GM12878 (cell line): Measurements from ENCODE around the gene DCP1A. TPM values are rescaled to one million over a fixed set of nuclear protein-coding genes. Genes with fewer than 3 reads are reported as not detected.

Experiments
- ATAC-seq: fragments of 200-7000 bp; cut with Tn5 transposase; 3 replicates; pipeline ENCODE4 v1.9.1; 2020; ENCODE audit warnings: mild to moderate bottlenecking, moderate library complexity
- BruUV-seq: library from RNA; stranded (reverse); fragments of 400-500 nt; replicated peaks from 2 replicates; lab custom pipeline; 2021; lab: Mats Ljungman, UMichigan
- CTCF ChIA-PET: fragments of 300-600 bp; sonication (Branson Sonifier 250); formaldehyde crosslinking; extraction: SDS; loops from one replicate; lab custom pipeline; 2021; ENCODE audit warnings: inconsistent platforms; lab: Yijun Ruan, JAX
- POLR2A ChIA-PET: fragments of 350-600 bp; formaldehyde crosslinking; extraction: SDS; loops from one replicate; lab custom pipeline; 2021; ENCODE audit warnings: inconsistent platforms; lab: Charles Lee
- RAD21 ChIA-PET: fragments of 300-600 bp; sonication (Branson Sonifier 250); formaldehyde crosslinking; loops from one replicate; lab custom pipeline; 2023; ENCODE audit warnings: antibody characterized with exemption; ENCODE audit not compliant: unreplicated experiment; lab: Charles Lee
- SMC1A ChIA-PET: fragments of 300-600 bp; sonication (Branson Sonifier 250); formaldehyde crosslinking; loops from one replicate; lab custom pipeline; 2023; ENCODE audit not compliant: unreplicated experiment, uncharacterized antibody; lab: Charles Lee
- DNase-seq: peaks from one replicate; pipeline ENCODE4 v3.0.0-alpha.2; 2011; ENCODE audit warnings: low read depth, low spot score
- FAIRE-seq: peaks from 3 replicates; lab custom pipeline; 2011; peaks lifted over from hg19 to GRCh38; lab: Jason Lieb, UNC
- H2AFZ ChIP-seq: 2 replicates; pipeline ENCODE4 v1.6.0; 2011; ENCODE audit warnings: low read depth, low read length, control low read depth; ENCODE audit not compliant: control insufficient read depth
- H3K27ac ChIP-seq: 2 replicates; pipeline ENCODE4 v1.5.1; 2011; ENCODE audit warnings: control low read depth; ENCODE audit not compliant: control insufficient read depth, insufficient read depth
- H3K27me3 ChIP-seq, 2 experiments: replicated peaks in 1 of 2; 2 replicates each; pipeline versions ENCODE4 v1.6.0 to v1.6.1; 2011; ENCODE audit warnings: low read length in 1 of 2; ENCODE audit not compliant: control insufficient read depth in 2 of 2, insufficient read depth in 2 of 2
- H3K36me3 ChIP-seq, 2 experiments: 2 replicates each; pipeline ENCODE4 v1.5.1; 2011; ENCODE audit warnings: low read length in 1 of 2; ENCODE audit not compliant: control insufficient read depth in 2 of 2, insufficient read depth in 2 of 2
- H3K4me1 ChIP-seq: 2 replicates; pipeline ENCODE4 v1.6.1; 2011; ENCODE audit warnings: mild to moderate bottlenecking, low read length, moderate library complexity, mixed read lengths; ENCODE audit not compliant: control insufficient read depth, insufficient read depth
- H3K4me2 ChIP-seq: 2 replicates; pipeline ENCODE4 v1.6.0; 2011; ENCODE audit warnings: control low read depth; ENCODE audit not compliant: control insufficient read depth, insufficient read depth
- H3K4me3 ChIP-seq: fragments of 200-600 bp; sonication (generic); 2 replicates; pipeline ENCODE4 v1.5.1; 2016
- H3K79me2 ChIP-seq: 2 replicates; pipeline ENCODE4 v1.6.0; 2011; ENCODE audit warnings: low read length; ENCODE audit not compliant: control insufficient read depth, insufficient read depth
- H3K9ac ChIP-seq: 2 replicates; pipeline ENCODE4 v1.8.0; 2011; ENCODE audit warnings: low read length, control low read depth, mixed read lengths; ENCODE audit not compliant: control insufficient read depth, insufficient read depth
- H3K9me3 ChIP-seq: replicated peaks from 3 replicates; pipeline ENCODE4 v1.5.1; 2011; ENCODE audit warnings: mild to moderate bottlenecking, low read length; ENCODE audit not compliant: control insufficient read depth, insufficient read depth
- H4K20me1 ChIP-seq: 2 replicates; pipeline ENCODE4 v1.6.0; 2011; ENCODE audit not compliant: control insufficient read depth, insufficient read depth
- ASH2L ChIP-seq: fragments of 300-600, 200-600 bp; sonication (generic); IDR thresholded peaks from 2 replicates; pipeline ENCODE4 v1.6.1; 2017; ENCODE audit warnings: low read depth, mild to moderate bottlenecking, borderline replicate concordance
- EP300 ChIP-seq, 2 experiments: fragments of 150-350 bp in 1 of 2; IDR thresholded peaks; 2 replicates each; pipeline ENCODE4 v1.6.1; 2011 to 2012; ENCODE audit warnings: low read depth in 2 of 2, low read length in 2 of 2, borderline replicate concordance in 1 of 2, improper control_type of control experiment in 1 of 2, inconsistent platforms in 1 of 2; ENCODE audit not compliant: control insufficient read depth in 1 of 2
- FOS ChIP-seq: IDR thresholded peaks from 3 replicates; pipeline ENCODE4 v1.6.1; 2011; ENCODE audit warnings: borderline replicate concordance; ENCODE audit not compliant: insufficient read length; ENCODE audit errors: extremely low read depth
- GATAD2B ChIP-seq: fragments of 450-650 bp; conservative IDR thresholded peaks from 2 replicates; pipeline ENCODE4 v1.6.1; 2017; ENCODE audit warnings: low read depth, mild to moderate bottlenecking, moderate library complexity
- SMARCA5 ChIP-seq: fragments of 450-650 bp; IDR thresholded peaks from 2 replicates; pipeline ENCODE4 v1.6.1; 2017; ENCODE audit warnings: mild to moderate bottlenecking
- SUPT20H ChIP-seq: IDR thresholded peaks from 2 replicates; pipeline ENCODE4 v1.6.1; 2011; ENCODE audit warnings: low read depth, mild to moderate bottlenecking, low read length, moderate library complexity, borderline replicate concordance; ENCODE audit not compliant: control insufficient read depth
- TCF12 ChIP-seq: IDR thresholded peaks from 2 replicates; pipeline ENCODE4 v1.6.1; 2011; ENCODE audit warnings: low read depth, mild to moderate bottlenecking, low read length
- WRNIP1 ChIP-seq: IDR thresholded peaks from 2 replicates; pipeline ENCODE4 v1.6.1; 2011; ENCODE audit warnings: low read depth, low read length, improper control_type of control experiment, borderline replicate concordance
- ZNF24 ChIP-seq: fragments of 450-650 bp; IDR thresholded peaks from 2 replicates; pipeline ENCODE4 v1.6.1; 2017; ENCODE audit warnings: antibody characterized with exemption, mild to moderate bottlenecking
- ZNF274 ChIP-seq: IDR thresholded peaks from one replicate; pipeline ENCODE4 v1.8.0; 2011; ENCODE audit not compliant: insufficient read length, insufficient read depth
- ZNF384 ChIP-seq: IDR thresholded peaks from 2 replicates; pipeline ENCODE4 v1.6.1; 2012; ENCODE audit warnings: low read depth, mild to moderate bottlenecking, low read length, improper control_type of control experiment, borderline replicate concordance
- ZZZ3 ChIP-seq: IDR thresholded peaks from 2 replicates; pipeline ENCODE4 v1.6.1; 2011; ENCODE audit warnings: low read depth; ENCODE audit not compliant: control insufficient read depth, insufficient read length
- WGBS: methylation state at CpG from one replicate; pipeline ENCODE4 v1.1.6; 2016; ENCODE audit warnings: low lambda C conversion rate; ENCODE audit not compliant: insufficient replicate concordance, insufficient coverage; ENCODE audit errors: missing lambda C conversion rate; 5-methylcytosine and 5-hydroxymethylcytosine counted together
- in situ Hi-C: fragments of 300-500 bp; cut with MboI; formaldehyde crosslinking; loops from 9 replicates; pipeline ENCODE4 v1.14.3; 2018; ENCODE audit warnings: mixed read lengths
- intact Hi-C: fragments of 100-400 bp; cut with micrococcal nuclease; formaldehyde crosslinking; loops from one replicate; pipeline ENCODE4 v1.14.2; 2022; ENCODE audit not compliant: unreplicated experiment
- polyA plus RNA-seq, 11 experiments: library from polyadenylated mRNA; depleted of rRNA in 4 of 11; unstranded in 6 of 11; stranded (reverse) in 5 of 11; fragments of >200 nt; fragmentation: Nextera tagmentation in 4 of 11; fragmentation: Illumina TruSeq in 1 of 11; extraction: Ambion mirVana in 4 of 11; extraction: Trizol in 1 of 11; gene quantifications; 1 replicate in 1 of 11; 2 replicates in 10 of 11; pipeline versions ENCODE4 v1.2.1 to v1.2.3, GENCODE V29; 2011 to 2016; ENCODE audit warnings: inconsistent platforms in 2 of 11, missing spikeins in 2 of 11, low read depth in 1 of 11
- total RNA-seq, 4 experiments: library from RNA; depleted of rRNA in 3 of 4; stranded (reverse); fragments of >200 nt in 3 of 4; fragmentation: Illumina TruSeq in 1 of 4; extraction: Trizol in 1 of 4; gene quantifications; 2 replicates each; pipeline versions ENCODE4 v1.2.1 to v1.2.3, GENCODE V29; 2013 to 2021

DCP1A gene
- total and polyA plus RNA-seq, 10 of the 15 experiments (the other 5 are each of a cell fraction or from before 2014, with no cell fraction given), result 12.5 to 34.6 (median 16.3) TPM

- ChIA-PET RAD21 (interaction anchor here (1.0 kb wide), 1 partner anchor 87 kb away, joined by 3 read pairs; no protein-coding TSS in a partner anchor), POLR2A (no interaction called here), SMC1A (interaction anchor here (0.8 to 1.2 kb wide), 3 partner anchors 12 to 59 kb away, joined by 3 read pairs; no protein-coding TSS in a partner anchor), CTCF (interaction anchor here (1.0 to 1.1 kb wide), 2 partner anchors 29 to 144 kb away, joined by 3 read pairs; no protein-coding TSS in a partner anchor)
- intact Hi-C loops, result no loop called here
- H3K4me1 ChIP-seq, result peaks cover 7% of the 10 kb centered on the region
- in situ Hi-C loops, result no loop called here
- H4K20me1 ChIP-seq, result peaks cover 5% of the 10 kb centered on the region
- no peak overlapping the region for H2AFZ ChIP-seq
- no peak for ATAC-seq
- no peak for DNase-seq
- WGBS, result 61% methylated on average over 8 of the region's 8 CpGs
- no peak overlapping the region for H3K27ac ChIP-seq
- H3K9ac ChIP-seq, result no peak overlapping the region
- H3K4me3 ChIP-seq, result no peak overlapping the region
- peaks cover 20% of the 10 kb centered on the region for H3K79me2 ChIP-seq
- no peak for FAIRE-seq
- TF ChIP-seq SUPT20H, result no peak
- no peak for TF ChIP-seq ZZZ3
- no peak for TF ChIP-seq ZNF274
- TF ChIP-seq ZNF24, result no peak
- TF ChIP-seq SMARCA5, result no peak
- TF ChIP-seq WRNIP1, result no peak
- TF ChIP-seq FOS, result no peak
- TF ChIP-seq TCF12, result no peak
- no peak for TF ChIP-seq GATAD2B
- no peak for TF ChIP-seq ZNF384
- no peak for TF ChIP-seq EP300 (IDR thresholded peaks at IDR 0.05; ENCODE audit: borderline replicate concordance in 1 of 2, control insufficient read depth in 1 of 2, low read depth in 2 of 2, low read length in 2 of 2)
- TF ChIP-seq ASH2L, result no peak
- H3K27me3 ChIP-seq, result no peaks in the 10 kb centered on the region
- no peaks in the 10 kb centered on the region for H3K36me3 ChIP-seq
- H3K9me3 ChIP-seq, result no peaks in the 10 kb centered on the region
- BruUV-seq, result no TSS peak
- H3K4me2 ChIP-seq, result no peak overlapping the region
Measured at GRCh38 chr3:53258600-53259426, 88.5 kb downstream of the DCP1A start.
